ENCODE measurements around the gene GCFC2.
A peak's percentile ranks its signal among the peaks of the same experiment; 100 is the strongest.

The GCFC2 gene

DNA sequence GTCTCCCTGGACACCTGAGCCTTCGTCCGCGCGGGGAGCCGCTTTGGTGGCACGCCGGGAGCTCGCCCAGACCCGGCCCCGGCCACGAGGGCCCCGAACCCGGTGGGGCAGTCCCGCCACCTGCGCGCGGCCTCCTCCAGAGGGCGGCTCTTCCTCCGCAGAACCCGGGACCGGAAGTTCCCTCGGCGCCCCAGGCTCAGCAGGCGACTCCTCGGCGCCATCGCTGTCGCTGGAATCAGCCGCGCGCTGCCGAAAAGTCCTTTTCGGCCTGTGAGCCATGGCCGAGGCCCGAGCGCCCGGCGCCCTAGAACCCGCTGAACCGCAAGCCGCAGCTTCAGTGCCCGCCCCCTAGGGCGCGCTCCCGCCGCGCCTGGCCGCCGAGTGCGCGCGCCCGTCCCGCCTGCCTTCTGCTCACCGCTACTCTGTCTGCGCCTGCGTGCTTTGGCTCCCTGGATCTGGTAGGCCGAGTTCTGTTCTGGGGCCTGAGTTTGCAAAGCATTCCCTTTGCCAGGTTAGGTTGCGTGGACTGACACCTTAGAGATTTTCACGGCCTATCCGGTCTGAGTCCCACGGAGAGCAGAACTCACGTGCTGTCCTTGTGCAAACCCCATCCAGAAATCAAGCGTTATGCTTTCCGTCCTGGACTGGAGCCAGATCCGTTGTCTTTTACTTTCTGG lies at the start of gene GCFC2:
Gene GCFC2 (minus strand): TSS at position 339 of the 677 bp plus-strand sequence. CDS start 60 bp downstream, at position 279.
- H3K4me2 ChIP-seq (ENCODE audit: low read length): peak within 1 kb of the TSS; percentile 77
- H3K4me3 ChIP-seq (ENCODE audit: low read depth, low read length, poor library complexity, severe bottlenecking): peak within 1 kb of the TSS; percentile 76
- peak within 1 kb of the TSS; percentile 90 for H3K9ac ChIP-seq (ENCODE audit: low read length)
- H3K79me2 ChIP-seq (ENCODE audit: insufficient read depth, low read length): peaks cover 18% of the 10 kb centered on the region
- H4K20me1 ChIP-seq (ENCODE audit: insufficient read depth, low read length): no peaks in the 10 kb centered on the region
- no peaks in the 10 kb centered on the region for H3K27me3 ChIP-seq (ENCODE audit: insufficient read depth, low read length)
- peak within 1 kb of the TSS; percentile 78 for H3K27ac ChIP-seq (ENCODE audit: low read depth, low read length, poor library complexity, severe bottlenecking)
- no peaks in the 10 kb centered on the region for H3F3A ChIP-seq (ENCODE audit: insufficient read depth, low read length)
- no peaks in the 10 kb centered on the region for H3K9me2 ChIP-seq (ENCODE audit: low read depth, low read length)
- no peaks in the 10 kb centered on the region for H3K9me3 ChIP-seq (ENCODE audit: low read length)
- H3K4me1 ChIP-seq (ENCODE audit: insufficient read depth, low read length, severe bottlenecking): peaks cover 19% of the 10 kb centered on the region
- no peak for TF ChIP-seq EZH2 (IDR thresholded peaks at IDR 0.05; ENCODE audit: borderline replicate concordance, low read length)
- TF ChIP-seq, protein P1, sequence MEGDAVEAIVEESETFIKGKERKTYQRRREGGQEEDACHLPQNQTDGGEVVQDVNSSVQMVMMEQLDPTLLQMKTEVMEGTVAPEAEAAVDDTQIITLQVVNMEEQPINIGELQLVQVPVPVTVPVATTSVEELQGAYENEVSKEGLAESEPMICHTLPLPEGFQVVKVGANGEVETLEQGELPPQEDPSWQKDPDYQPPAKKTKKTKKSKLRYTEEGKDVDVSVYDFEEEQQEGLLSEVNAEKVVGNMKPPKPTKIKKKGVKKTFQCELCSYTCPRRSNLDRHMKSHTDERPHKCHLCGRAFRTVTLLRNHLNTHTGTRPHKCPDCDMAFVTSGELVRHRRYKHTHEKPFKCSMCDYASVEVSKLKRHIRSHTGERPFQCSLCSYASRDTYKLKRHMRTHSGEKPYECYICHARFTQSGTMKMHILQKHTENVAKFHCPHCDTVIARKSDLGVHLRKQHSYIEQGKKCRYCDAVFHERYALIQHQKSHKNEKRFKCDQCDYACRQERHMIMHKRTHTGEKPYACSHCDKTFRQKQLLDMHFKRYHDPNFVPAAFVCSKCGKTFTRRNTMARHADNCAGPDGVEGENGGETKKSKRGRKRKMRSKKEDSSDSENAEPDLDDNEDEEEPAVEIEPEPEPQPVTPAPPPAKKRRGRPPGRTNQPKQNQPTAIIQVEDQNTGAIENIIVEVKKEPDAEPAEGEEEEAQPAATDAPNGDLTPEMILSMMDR (IDR thresholded peaks at IDR 0.05; ENCODE audit: low read length): peak; percentile 25; the same call in 1 of the 2 replicates
- peak within 1 kb of the TSS; percentile 99 for H2AFZ ChIP-seq (ENCODE audit: low read length)
- peaks cover 5% of the 10 kb centered on the region; the same call in 1 of the 2 replicates for H3K36me3 ChIP-seq (ENCODE audit: insufficient read depth, low read length)

DNA sequence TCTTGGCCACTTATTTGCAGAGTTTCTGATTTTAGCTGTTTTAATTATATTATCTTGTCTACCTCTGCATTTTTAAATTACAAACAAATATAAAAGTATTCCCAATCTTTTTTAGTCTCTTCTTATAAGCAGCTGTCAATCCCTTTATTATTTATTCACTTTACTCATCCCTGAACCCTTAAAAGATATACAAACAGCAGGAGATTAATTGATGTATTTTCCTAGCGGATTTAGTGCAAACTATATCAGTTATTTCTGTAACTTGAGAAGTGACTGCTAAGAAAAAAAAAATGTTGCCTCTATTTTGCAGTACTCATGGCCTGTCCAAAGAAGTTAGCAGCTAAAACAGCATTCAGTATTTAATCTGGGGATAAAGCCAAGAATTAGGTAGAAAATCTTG lies 42.1 kb upstream of the GCFC2 start:
- Histone ChIP-seq H3K9ac (ENCODE audit: low read length) (no peak overlapping the region), H3K27me3 (ENCODE audit: insufficient read depth, low read length) (no peaks in the 10 kb centered on the region), H3K9me3 (ENCODE audit: low read length) (no peaks in the 10 kb centered on the region), H2AFZ (ENCODE audit: low read length) (no peak overlapping the region), H3K36me3 (ENCODE audit: insufficient read depth, low read length) (no peaks in the 10 kb centered on the region), H3F3A (ENCODE audit: insufficient read depth, low read length) (no peaks in the 10 kb centered on the region), H3K4me3 (ENCODE audit: low read depth, low read length, poor library complexity, severe bottlenecking) (no peak overlapping the region), H3K79me2 (ENCODE audit: insufficient read depth, low read length) (no peaks in the 10 kb centered on the region), H3K9me2 (ENCODE audit: low read depth, low read length) (no peaks in the 10 kb centered on the region), H4K20me1 (ENCODE audit: insufficient read depth, low read length) (no peaks in the 10 kb centered on the region), H3K27ac (ENCODE audit: low read depth, low read length, poor library complexity, severe bottlenecking) (no peak overlapping the region), H3K4me1 (ENCODE audit: insufficient read depth, low read length, severe bottlenecking) (no peaks in the 10 kb centered on the region), H3K4me2 (ENCODE audit: low read length) (no peak overlapping the region)
- TF ChIP-seq, protein P1 (IDR thresholded peaks at IDR 0.05; ENCODE audit: low read length): no peak
- no peak for TF ChIP-seq EZH2 (IDR thresholded peaks at IDR 0.05; ENCODE audit: borderline replicate concordance, low read length)

DNA sequence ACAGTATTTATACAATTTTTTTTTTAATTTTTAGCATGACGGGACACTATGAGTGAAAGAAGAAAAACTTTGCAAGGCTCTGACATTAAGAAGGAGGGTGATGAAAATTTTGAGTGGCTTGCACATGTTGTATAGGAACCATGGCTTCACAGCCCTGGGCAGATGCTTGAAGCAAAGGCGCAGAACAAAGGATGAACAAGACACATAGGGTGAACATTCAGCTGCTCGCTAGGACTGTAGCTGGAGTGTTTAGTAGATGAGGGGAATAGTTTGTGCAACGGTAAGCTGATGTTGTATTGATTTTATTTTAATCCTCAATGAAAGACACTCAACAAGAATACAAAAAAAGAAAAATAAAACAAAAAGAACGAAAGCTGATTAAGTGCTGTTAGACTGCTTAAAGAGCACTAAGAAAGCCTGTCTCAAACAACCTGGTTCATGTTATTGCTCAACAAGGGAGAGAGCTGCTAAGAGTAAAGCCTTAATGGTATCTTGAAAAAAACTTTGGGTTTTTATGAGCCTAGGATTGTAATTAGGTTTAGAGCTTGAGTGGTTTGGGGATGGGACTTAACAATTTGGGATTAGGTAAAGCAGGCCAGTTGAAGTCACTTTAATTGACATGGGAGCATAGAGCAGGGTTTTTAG lies 41.2 kb upstream of the GCFC2 start:
- no peaks in the 10 kb centered on the region for H3F3A ChIP-seq (ENCODE audit: insufficient read depth, low read length)
- H3K9me2 ChIP-seq (ENCODE audit: low read depth, low read length): no peaks in the 10 kb centered on the region
- H4K20me1 ChIP-seq (ENCODE audit: insufficient read depth, low read length): no peaks in the 10 kb centered on the region
- H3K79me2 ChIP-seq (ENCODE audit: insufficient read depth, low read length): no peaks in the 10 kb centered on the region
- H3K36me3 ChIP-seq (ENCODE audit: insufficient read depth, low read length): no peaks in the 10 kb centered on the region
- no peak overlapping the region for H3K4me2 ChIP-seq (ENCODE audit: low read length)
- H3K4me3 ChIP-seq (ENCODE audit: low read depth, low read length, poor library complexity, severe bottlenecking): no peak overlapping the region
- no peak overlapping the region for H2AFZ ChIP-seq (ENCODE audit: low read length)
- no peak overlapping the region for H3K27ac ChIP-seq (ENCODE audit: low read depth, low read length, poor library complexity, severe bottlenecking)
- no peak overlapping the region for H3K9ac ChIP-seq (ENCODE audit: low read length)
- H3K27me3 ChIP-seq (ENCODE audit: insufficient read depth, low read length): no peaks in the 10 kb centered on the region
- no peaks in the 10 kb centered on the region for H3K4me1 ChIP-seq (ENCODE audit: insufficient read depth, low read length, severe bottlenecking)
- H3K9me3 ChIP-seq (ENCODE audit: low read length): no peaks in the 10 kb centered on the region
- no peak for TF ChIP-seq EZH2 (IDR thresholded peaks at IDR 0.05; ENCODE audit: borderline replicate concordance, low read length)
- TF ChIP-seq, protein P1 (IDR thresholded peaks at IDR 0.05; ENCODE audit: low read length): no peak

Data from OCI-LY1 (cell line).